Measurements from ENCODE around the gene CAMTA1.

CAMTA1 gene

DNA sequence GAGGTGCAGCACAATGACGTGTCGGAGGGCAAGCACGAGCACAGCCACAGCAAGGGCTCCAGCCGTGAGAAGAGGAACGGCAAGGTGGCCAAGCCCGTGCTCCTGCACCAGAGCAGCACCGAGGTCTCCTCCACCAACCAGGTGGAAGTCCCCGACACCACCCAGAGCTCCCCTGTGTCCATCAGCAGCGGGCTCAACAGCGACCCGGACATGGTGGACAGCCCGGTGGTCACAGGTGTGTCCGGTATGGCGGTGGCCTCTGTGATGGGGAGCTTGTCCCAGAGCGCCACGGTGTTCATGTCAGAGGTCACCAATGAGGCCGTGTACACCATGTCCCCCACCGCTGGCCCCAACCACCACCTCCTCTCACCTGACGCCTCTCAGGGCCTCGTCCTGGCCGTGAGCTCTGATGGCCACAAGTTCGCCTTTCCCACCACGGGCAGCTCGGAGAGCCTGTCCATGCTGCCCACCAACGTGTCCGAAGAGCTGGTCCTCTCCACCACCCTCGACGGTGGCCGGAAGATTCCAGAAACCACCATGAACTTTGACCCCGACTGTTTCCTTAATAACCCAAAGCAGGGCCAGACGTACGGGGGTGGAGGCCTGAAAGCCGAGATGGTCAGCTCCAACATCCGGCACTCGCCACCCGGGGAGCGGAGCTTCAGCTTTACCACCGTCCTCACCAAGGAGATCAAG lies 878.3 kb downstream of the CAMTA1 start:
- ChIA-PET CTCF (interaction anchor here (0.6 to 9.5 kb wide), 3 partner anchors 68 to 627 kb away, joined by 3 to 289 read pairs (median 3); no protein-coding TSS in a partner anchor), POLR2A (ENCODE audit: low non-redundant PET) (no interaction called here)
- no peak for DNase-seq (ENCODE audit: low spot score)
- H3K27ac ChIP-seq, result no peak overlapping the region
- TF ChIP-seq, protein P1, sequence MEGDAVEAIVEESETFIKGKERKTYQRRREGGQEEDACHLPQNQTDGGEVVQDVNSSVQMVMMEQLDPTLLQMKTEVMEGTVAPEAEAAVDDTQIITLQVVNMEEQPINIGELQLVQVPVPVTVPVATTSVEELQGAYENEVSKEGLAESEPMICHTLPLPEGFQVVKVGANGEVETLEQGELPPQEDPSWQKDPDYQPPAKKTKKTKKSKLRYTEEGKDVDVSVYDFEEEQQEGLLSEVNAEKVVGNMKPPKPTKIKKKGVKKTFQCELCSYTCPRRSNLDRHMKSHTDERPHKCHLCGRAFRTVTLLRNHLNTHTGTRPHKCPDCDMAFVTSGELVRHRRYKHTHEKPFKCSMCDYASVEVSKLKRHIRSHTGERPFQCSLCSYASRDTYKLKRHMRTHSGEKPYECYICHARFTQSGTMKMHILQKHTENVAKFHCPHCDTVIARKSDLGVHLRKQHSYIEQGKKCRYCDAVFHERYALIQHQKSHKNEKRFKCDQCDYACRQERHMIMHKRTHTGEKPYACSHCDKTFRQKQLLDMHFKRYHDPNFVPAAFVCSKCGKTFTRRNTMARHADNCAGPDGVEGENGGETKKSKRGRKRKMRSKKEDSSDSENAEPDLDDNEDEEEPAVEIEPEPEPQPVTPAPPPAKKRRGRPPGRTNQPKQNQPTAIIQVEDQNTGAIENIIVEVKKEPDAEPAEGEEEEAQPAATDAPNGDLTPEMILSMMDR (conservative IDR thresholded peaks at IDR 0.05; ENCODE audit: low read depth), result no peak

DNA sequence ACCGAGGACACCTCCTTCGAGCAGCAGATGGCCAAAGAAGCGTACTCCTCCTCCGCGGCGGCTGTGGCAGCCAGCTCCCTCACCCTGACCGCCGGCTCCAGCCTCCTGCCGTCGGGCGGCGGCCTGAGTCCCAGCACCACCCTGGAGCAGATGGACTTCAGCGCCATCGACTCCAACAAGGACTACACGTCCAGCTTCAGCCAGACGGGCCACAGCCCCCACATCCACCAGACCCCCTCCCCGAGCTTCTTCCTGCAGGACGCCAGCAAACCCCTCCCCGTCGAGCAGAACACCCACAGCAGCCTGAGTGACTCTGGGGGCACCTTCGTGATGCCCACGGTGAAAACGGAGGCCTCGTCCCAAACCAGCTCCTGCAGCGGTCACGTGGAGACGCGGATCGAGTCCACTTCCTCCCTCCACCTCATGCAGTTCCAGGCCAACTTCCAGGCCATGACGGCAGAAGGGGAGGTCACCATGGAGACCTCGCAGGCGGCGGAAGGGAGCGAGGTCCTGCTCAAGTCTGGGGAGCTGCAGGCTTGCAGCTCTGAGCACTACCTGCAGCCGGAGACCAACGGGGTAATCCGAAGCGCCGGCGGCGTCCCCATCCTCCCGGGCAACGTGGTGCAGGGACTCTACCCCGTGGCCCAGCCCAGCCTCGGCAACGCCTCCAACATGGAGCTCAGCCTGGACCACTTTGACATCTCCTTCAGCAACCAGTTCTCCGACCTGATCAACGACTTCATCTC lies 879.1 kb downstream of the CAMTA1 start:
- DNase-seq (ENCODE audit: low spot score), result no peak
- CTCF ChIA-PET, result interaction anchor here (0.6 to 9.5 kb wide), 3 partner anchors 67 to 628 kb away, joined by 3 to 289 read pairs (median 3); no protein-coding TSS in a partner anchor
- H3K27ac ChIP-seq, result no peak overlapping the region
- TF ChIP-seq, protein P1 (conservative IDR thresholded peaks at IDR 0.05; ENCODE audit: low read depth), result no peak
- POLR2A ChIA-PET (ENCODE audit: low non-redundant PET), result no interaction called here

GRCh38 chr1:7664893-7665250 lies 879.6 kb downstream of the CAMTA1 start:
- no peak overlapping the region for H3K27ac ChIP-seq
- DNase-seq (ENCODE audit: low spot score), result no peak
- ChIA-PET POLR2A (ENCODE audit: low non-redundant PET) (no interaction called here), CTCF (interaction anchor here (9.5 kb wide), 1 partner anchor 85 kb away, joined by 289 read pairs; no protein-coding TSS in a partner anchor)
- TF ChIP-seq, protein P1 (conservative IDR thresholded peaks at IDR 0.05; ENCODE audit: low read depth), result no peak

DNA sequence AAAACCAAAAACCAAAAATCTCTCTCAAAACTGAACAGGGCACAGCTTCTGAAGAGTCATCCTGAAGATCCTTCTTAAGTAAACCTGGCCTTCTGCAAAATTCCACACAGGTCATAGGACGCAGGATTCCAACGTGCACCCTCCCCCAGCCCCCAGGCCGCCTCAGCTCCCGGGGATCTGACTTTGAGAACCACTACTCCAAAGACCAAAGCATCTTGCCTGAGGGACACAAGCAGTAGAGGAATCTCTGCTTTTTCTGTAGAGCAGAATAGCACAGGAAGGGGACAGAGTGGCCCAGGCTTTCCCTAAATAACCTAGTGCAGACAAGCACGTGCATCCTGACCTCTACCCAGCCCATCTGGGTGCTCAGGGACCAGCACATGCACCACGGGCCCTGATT lies 881.0 kb downstream of the CAMTA1 start:
- DNase-seq (ENCODE audit: low spot score), result no peak
- TF ChIP-seq, protein P1 (conservative IDR thresholded peaks at IDR 0.05; ENCODE audit: low read depth), result no peak
- H3K27ac ChIP-seq, result no peak overlapping the region
- CTCF ChIA-PET, result interaction anchor here (5.2 to 9.5 kb wide), 2 partner anchors 15 to 84 kb away, joined by 48 to 289 read pairs; no protein-coding TSS in a partner anchor
- POLR2A ChIA-PET (ENCODE audit: low non-redundant PET), result no interaction called here

GRCh38 chr1:7667159-7667558 lies 881.9 kb downstream of the CAMTA1 start:
- no peak overlapping the region for H3K27ac ChIP-seq
- POLR2A ChIA-PET (ENCODE audit: low non-redundant PET), result no interaction called here
- TF ChIP-seq, protein P1 (conservative IDR thresholded peaks at IDR 0.05; ENCODE audit: low read depth), result no peak
- CTCF ChIA-PET, result interaction anchor here (0.6 to 9.5 kb wide), 26 partner anchors 8 to 1605 kb away, joined by 3 to 289 read pairs (median 4); no protein-coding TSS in a partner anchor
- DNase-seq (ENCODE audit: low spot score), result no peak

DNA sequence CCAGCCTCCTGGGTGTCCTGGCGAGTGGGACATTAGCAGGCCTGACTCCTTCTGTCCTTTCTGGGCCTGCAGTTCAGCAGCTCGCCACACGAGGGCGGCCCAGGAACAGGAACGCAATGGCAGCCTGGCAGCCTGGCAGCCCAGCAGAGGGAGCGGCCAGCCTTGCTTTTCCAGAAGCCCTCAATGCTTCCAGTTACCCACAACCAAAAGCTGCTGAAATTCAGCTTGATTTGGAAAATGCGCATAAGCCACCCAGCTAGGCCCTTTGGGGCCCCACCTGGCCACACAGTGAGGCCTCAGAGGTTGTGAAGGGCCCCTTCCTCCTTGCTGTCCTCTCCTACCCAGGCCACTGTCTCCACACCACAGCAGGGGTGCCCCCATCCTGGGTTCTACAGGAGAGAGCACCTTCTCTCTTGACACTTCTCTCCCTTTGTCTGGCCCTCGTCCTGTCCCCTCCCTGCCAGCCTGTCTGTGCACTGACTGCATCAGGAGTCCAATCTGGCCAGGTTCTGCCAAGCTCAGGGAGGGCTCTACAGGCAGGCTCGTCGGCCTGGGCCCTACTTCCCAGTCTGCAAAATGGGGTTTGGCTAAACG lies 882.5 kb downstream of the CAMTA1 start:
- DNase-seq (ENCODE audit: low spot score), result peak; percentile 74
- ChIA-PET POLR2A (ENCODE audit: low non-redundant PET) (no interaction called here), CTCF (interaction anchor here (0.5 to 9.5 kb wide), 38 partner anchors 9 to 1782 kb away, joined by 3 to 289 read pairs (median 3); no protein-coding TSS in a partner anchor)
- peak overlapping the region; percentile 29; the same call in 1 of the 2 replicates for H3K27ac ChIP-seq
- TF ChIP-seq, protein P1 (conservative IDR thresholded peaks at IDR 0.05; ENCODE audit: low read depth), result peak; percentile 97
